ENCODE results near the gene DDX18. TPM values are rescaled to one million over a fixed set of nuclear protein-coding genes. Genes with fewer than 3 reads are reported as not detected.

Gene DDX18
- total and polyA plus RNA-seq, 10 of the 15 experiments (the other 5 are each of a cell fraction or from before 2014, with no cell fraction given), result 54.3 to 110 (median 74.9) TPM

GRCh38 chr2:117801826-117802225 lies 12.7 kb upstream of the DDX18 start:
- POLR2A ChIA-PET, result no interaction called here
- TF ChIP-seq YY1 (IDR thresholded peaks at IDR 0.05; ENCODE audit: low read depth, low read length) (no peak), RBBP5 (conservative IDR thresholded peaks at IDR 0.05) (no peak), CBX5 (IDR thresholded peaks at IDR 0.05; ENCODE audit: low read depth) (no peak), ZBTB40 (IDR thresholded peaks at IDR 0.05; ENCODE audit: borderline replicate concordance) (no peak), SMARCA5 (IDR thresholded peaks at IDR 0.05) (no peak), STAT1 (conservative IDR thresholded peaks at IDR 0.05) (no peak), RB1 (IDR thresholded peaks at IDR 0.05; ENCODE audit: borderline replicate concordance) (no peak), BHLHE40 (IDR thresholded peaks at IDR 0.05; ENCODE audit: borderline replicate concordance in 1 of 2, low read depth in 2 of 2, low read length in 1 of 2) (no peak)
- TF ChIP-seq, protein P1, sequence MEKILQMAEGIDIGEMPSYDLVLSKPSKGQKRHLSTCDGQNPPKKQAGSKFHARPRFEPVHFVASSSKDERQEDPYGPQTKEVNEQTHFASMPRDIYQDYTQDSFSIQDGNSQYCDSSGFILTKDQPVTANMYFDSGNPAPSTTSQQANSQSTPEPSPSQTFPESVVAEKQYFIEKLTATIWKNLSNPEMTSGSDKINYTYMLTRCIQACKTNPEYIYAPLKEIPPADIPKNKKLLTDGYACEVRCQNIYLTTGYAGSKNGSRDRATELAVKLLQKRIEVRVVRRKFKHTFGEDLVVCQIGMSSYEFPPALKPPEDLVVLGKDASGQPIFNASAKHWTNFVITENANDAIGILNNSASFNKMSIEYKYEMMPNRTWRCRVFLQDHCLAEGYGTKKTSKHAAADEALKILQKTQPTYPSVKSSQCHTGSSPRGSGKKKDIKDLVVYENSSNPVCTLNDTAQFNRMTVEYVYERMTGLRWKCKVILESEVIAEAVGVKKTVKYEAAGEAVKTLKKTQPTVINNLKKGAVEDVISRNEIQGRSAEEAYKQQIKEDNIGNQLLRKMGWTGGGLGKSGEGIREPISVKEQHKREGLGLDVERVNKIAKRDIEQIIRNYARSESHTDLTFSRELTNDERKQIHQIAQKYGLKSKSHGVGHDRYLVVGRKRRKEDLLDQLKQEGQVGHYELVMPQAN (conservative IDR thresholded peaks at IDR 0.05), result no peak
- Histone ChIP-seq H3K9me3 (replicated peaks; ENCODE audit: control insufficient read depth, insufficient read depth, low read length) (no peaks in the 10 kb centered on the region), H3K4me1 (ENCODE audit: control insufficient read depth, insufficient read depth, low read length) (no peaks in the 10 kb centered on the region), H3K27ac (ENCODE audit: control insufficient read depth, insufficient read depth) (no peak overlapping the region), H4K20me1 (ENCODE audit: control insufficient read depth, insufficient read depth) (no peaks in the 10 kb centered on the region), H3K4me3 (no peak overlapping the region), H2AFZ (ENCODE audit: control insufficient read depth, low read depth, low read length) (no peak overlapping the region), H3K27me3 (replicated peaks in 1 of 2; ENCODE audit: control insufficient read depth in 2 of 2, insufficient read depth in 2 of 2, low read length in 1 of 2) (no peaks in the 10 kb centered on the region), H3K79me2 (ENCODE audit: control insufficient read depth, insufficient read depth, low read length) (no peaks in the 10 kb centered on the region), H3K4me2 (ENCODE audit: control insufficient read depth, insufficient read depth) (no peak overlapping the region), H3K36me3 (ENCODE audit: control insufficient read depth in 2 of 2, insufficient read depth in 2 of 2, low read length in 1 of 2) (no peaks in the 10 kb centered on the region), H3K9ac (ENCODE audit: control insufficient read depth, insufficient read depth, low read length) (no peak overlapping the region)
- ATAC-seq (no peak), DNase-seq (ENCODE audit: low read depth, low spot score) (no peak), FAIRE-seq (no peak)
- BruUV-seq (replicated peaks), result no TSS peak
- RAD21 ChIA-PET (ENCODE audit: unreplicated experiment), result no interaction called here
- in situ Hi-C loops (cut with MboI) (no loop called here), intact Hi-C loops (cut with micrococcal nuclease; ENCODE audit: unreplicated experiment) (no loop called here)
- SMC1A ChIA-PET (ENCODE audit: uncharacterized antibody, unreplicated experiment), result no interaction called here
- CTCF ChIA-PET, result interaction anchor here (1.5 kb wide), 1 partner anchor 13 kb away, joined by 3 read pairs; the partner anchor contains the start of gene DDX18
